ENCODE data around the gene TYW3. TPM values are rescaled to one million over a fixed set of nuclear protein-coding genes. Genes with fewer than 3 reads are reported as not detected.

TYW3 gene
- total RNA-seq, 2 experiments from 2014 or later = 8.3 to 29.1 TPM

DNA sequence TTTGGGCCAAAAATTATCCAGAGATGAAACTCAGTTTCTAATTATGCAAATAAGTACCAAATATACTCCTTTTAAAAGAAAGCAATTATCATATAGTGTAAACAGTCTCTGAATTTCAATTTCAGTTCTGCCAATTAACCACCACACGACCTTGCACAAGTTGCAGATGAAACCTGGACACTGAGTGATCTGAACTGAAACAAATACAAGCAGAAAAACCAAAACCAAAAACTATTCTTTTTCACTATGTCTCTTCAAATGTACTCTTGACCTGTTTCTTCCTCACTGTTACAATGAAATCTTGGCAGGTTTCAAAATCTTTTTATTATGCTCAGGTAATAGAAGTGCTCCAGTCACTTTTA lies 79.2 kb downstream of the TYW3 start:
- Histone ChIP-seq H2AFZ (ENCODE audit: low read length) (no peak overlapping the region), H3K4me3 (ENCODE audit: low read depth, low read length, poor library complexity, severe bottlenecking) (no peak overlapping the region), H3K27ac (ENCODE audit: low read depth, low read length, poor library complexity, severe bottlenecking) (no peak overlapping the region), H3K9me3 (ENCODE audit: low read length) (no peaks in the 10 kb centered on the region), H3K4me1 (ENCODE audit: insufficient read depth, low read length, poor library complexity, severe bottlenecking) (no peaks in the 10 kb centered on the region), H4K20me1 (ENCODE audit: insufficient read depth, low read length) (no peaks in the 10 kb centered on the region), H3K36me3 (ENCODE audit: insufficient read depth, low read length) (no peaks in the 10 kb centered on the region), H3K9me2 (ENCODE audit: insufficient read depth, low read length) (no peaks in the 10 kb centered on the region), H3K79me2 (ENCODE audit: insufficient read depth, low read depth, low read length) (no peaks in the 10 kb centered on the region), H3K4me2 (ENCODE audit: low read length) (no peak overlapping the region)
- TF ChIP-seq EZH2phosphoT487 (IDR thresholded peaks at IDR 0.05; ENCODE audit: borderline replicate concordance, low read depth, low read length) (no peak), CTCF (conservative IDR thresholded peaks at IDR 0.05; ENCODE audit: low read length) (no peak)
- ChIA-PET POLR2A (no interaction called here), CTCF (ENCODE audit: unreplicated experiment) (no interaction called here)
- intact Hi-C loops (cut with micrococcal nuclease; ENCODE audit: unreplicated experiment) = no loop called here
- no TSS peak for BruUV-seq (replicated peaks)
- DNase-seq (ENCODE audit: low spot score) = no peak

Other genes with a start within 250 kb of the TYW3 start
- gene LRRC53, start 220.5 kb upstream of the TYW3 start, total RNA-seq (2014; rRNA removed; shearing (Covaris generic)) = not detected in 2 replicates
- not detected in 2 replicates for gene LRRC53, start 220.5 kb upstream of the TYW3 start, total RNA-seq (2022)
- not detected in 2 replicates for gene ERICH3, start 59.4 kb upstream of the TYW3 start, total RNA-seq (2014; rRNA removed; shearing (Covaris generic))
- not detected in 2 replicates for gene ERICH3, start 59.4 kb upstream of the TYW3 start, total RNA-seq (2022)
- gene CRYZ, start 102 bp upstream of the TYW3 start, total RNA-seq (2014; rRNA removed; shearing (Covaris generic)) = 20.6 and 27.8 TPM in 2 replicates
- 36.7 and 39.0 TPM in 2 replicates for gene CRYZ, start 102 bp upstream of the TYW3 start, total RNA-seq (2022)

All from OCI-LY7 (cell line).